ENCODE results near the gene MLNR.

- TF ChIP-seq POLR2A (IDR thresholded peaks at IDR 0.05) (no peak), CTCF (IDR thresholded peaks at IDR 0.05) (peak in 9 of 12 donors; percentile 5 to 46 (median 25))
Measured at GRCh38 chr13:49240017-49240416, 19.9 kb downstream of the MLNR start.

Measured in heart left ventricle (tissue), 13 donors.